Measurements from ENCODE around the gene LHX4.
A peak's percentile ranks its signal among the peaks of the same experiment; 100 is the strongest.

LHX4 gene

DNA sequence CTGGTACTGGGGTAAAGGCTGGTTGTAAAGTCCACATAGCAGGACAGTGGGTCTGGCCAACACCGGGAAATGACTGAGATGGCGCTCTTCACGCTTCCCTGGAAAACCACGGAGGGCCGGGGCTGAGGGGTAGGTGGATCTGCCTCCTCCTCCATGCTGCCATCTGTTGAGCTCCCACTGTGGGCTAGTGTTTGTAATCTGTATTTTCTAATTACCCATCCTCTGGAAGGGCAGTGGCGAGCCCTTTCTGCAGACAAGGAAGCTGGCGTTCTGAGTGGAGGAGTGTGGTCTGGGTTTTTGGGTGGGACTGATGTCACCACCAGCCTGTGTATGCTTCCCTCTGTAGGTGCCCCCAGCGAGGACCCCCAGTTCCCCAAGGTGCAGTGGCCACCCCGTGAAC, 34.1 kb upstream of the LHX4 start:
- ChIA-PET CTCF (no interaction called here), POLR2A (ENCODE audit: low non-redundant PET) (no interaction called here)
- TF ChIP-seq, protein P1, sequence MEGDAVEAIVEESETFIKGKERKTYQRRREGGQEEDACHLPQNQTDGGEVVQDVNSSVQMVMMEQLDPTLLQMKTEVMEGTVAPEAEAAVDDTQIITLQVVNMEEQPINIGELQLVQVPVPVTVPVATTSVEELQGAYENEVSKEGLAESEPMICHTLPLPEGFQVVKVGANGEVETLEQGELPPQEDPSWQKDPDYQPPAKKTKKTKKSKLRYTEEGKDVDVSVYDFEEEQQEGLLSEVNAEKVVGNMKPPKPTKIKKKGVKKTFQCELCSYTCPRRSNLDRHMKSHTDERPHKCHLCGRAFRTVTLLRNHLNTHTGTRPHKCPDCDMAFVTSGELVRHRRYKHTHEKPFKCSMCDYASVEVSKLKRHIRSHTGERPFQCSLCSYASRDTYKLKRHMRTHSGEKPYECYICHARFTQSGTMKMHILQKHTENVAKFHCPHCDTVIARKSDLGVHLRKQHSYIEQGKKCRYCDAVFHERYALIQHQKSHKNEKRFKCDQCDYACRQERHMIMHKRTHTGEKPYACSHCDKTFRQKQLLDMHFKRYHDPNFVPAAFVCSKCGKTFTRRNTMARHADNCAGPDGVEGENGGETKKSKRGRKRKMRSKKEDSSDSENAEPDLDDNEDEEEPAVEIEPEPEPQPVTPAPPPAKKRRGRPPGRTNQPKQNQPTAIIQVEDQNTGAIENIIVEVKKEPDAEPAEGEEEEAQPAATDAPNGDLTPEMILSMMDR (conservative IDR thresholded peaks at IDR 0.05; ENCODE audit: low read depth), result no peak
- H3K27ac ChIP-seq, result no peak overlapping the region
- no peak for DNase-seq (ENCODE audit: low spot score)

DNA sequence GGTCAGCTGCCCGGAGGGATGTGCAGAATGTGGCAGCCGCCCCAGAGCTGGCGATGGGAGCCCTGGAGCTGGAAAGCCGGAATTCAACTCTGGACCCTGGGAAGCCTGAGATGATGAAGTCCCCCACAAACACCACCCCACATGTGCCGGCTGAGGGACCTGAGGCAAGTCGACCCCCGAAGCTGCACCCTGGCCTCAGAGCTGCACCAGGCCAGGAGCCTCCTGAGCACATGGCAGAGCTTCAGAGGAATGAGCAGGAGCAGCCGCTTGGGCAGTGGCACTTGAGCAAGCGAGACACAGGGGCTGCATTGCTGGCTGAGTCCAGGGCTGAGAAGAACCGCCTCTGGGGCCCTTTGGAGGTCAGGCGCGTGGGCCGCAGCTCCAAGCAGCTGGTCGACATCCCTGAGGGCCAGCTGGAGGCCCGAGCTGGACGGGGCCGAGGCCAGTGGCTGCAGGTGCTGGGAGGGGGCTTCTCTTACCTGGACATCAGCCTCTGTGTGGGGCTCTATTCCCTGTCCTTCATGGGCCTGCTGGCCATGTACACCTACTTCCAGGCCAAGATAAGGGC, 33.5 kb upstream of the LHX4 start:
- no peak overlapping the region for H3K27ac ChIP-seq
- no peak for DNase-seq (ENCODE audit: low spot score)
- ChIA-PET POLR2A (ENCODE audit: low non-redundant PET) (no interaction called here), CTCF (interaction anchor here (2.6 kb wide), 1 partner anchor 8 kb away, joined by 11 read pairs; no protein-coding TSS in a partner anchor)
- TF ChIP-seq, protein P1 (conservative IDR thresholded peaks at IDR 0.05; ENCODE audit: low read depth), result no peak

DNA sequence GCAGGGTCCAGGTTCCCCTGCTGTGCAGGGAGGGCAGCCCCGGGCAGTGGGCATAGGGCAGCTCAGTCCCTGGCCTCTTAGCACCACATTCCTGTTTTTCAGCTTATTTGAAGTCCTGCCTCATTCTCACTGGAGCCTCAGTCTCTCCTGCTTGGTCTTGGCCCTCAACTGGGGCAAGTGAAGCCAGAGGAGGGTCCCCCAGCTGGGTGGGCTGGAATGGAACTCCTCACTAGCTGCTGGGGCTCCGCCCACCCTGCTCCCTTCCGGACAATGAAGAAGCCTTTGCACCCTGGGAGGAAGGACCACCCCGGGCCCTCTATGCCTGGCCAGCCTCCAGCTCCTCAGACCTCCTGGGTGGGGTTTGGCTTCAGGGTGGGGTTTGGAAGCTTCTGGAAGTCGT, 32.8 kb upstream of the LHX4 start:
- DNase-seq (ENCODE audit: low spot score), result no peak
- no peak overlapping the region for H3K27ac ChIP-seq
- TF ChIP-seq, protein P1 (conservative IDR thresholded peaks at IDR 0.05; ENCODE audit: low read depth), result no peak
- ChIA-PET POLR2A (ENCODE audit: low non-redundant PET) (no interaction called here), CTCF (interaction anchor here (2.6 kb wide), 1 partner anchor 9 kb away, joined by 11 read pairs; no protein-coding TSS in a partner anchor)

DNA sequence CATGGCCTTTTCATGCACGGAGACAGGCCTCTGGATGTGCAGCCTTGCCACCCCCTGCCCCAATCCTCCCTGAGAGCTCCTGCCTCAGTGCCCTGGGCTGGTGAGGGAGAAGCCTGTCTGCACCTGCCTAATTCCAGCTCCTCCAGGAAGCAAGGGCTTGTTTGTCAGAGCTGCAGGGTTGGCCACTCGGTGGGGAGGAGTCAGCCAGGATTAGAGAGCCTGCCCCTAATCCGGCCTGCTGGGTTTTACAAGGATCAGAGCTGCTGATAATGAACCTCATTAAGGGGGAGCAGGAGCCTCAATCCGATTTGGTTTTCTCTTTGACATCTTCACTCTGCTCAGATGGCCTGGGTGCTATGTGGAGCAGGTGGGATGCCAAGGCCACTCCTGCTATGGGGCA, 31.9 kb upstream of the LHX4 start:
- ChIA-PET POLR2A (ENCODE audit: low non-redundant PET) (no interaction called here), CTCF (interaction anchor here (0.6 to 2.6 kb wide), 2 partner anchors 10 to 17 kb away, joined by 3 to 11 read pairs; no protein-coding TSS in a partner anchor)
- no peak overlapping the region for H3K27ac ChIP-seq
- DNase-seq (ENCODE audit: low spot score), result peak; percentile 34
- TF ChIP-seq, protein P1 (conservative IDR thresholded peaks at IDR 0.05; ENCODE audit: low read depth), result no peak

DNA sequence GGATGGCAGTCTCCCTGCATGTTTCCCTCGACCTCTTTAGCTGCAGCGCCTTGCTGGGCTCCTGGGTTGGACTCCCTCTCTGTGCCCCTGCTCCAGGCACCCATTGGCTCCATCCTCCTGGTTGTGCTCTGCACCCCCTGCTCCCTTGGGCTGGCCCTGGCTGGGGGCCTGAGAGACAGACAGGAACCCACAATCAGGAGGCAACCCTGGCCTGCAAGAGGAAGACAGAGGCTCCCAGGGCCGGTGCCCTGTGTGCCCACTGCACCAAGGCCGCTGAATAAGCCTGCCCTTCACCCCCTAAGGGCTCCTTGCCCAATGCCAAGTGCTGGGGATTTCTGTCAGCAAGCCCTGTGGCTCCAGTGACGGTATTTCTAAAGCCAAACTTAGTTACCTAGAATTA, 31.5 kb upstream of the LHX4 start:
- no peak overlapping the region for H3K27ac ChIP-seq
- TF ChIP-seq, protein P1 (conservative IDR thresholded peaks at IDR 0.05; ENCODE audit: low read depth), result no peak
- CTCF ChIA-PET, result interaction anchor here (0.6 to 2.6 kb wide), 2 partner anchors 11 to 17 kb away, joined by 3 to 11 read pairs; no protein-coding TSS in a partner anchor
- DNase-seq (ENCODE audit: low spot score), result no peak
- POLR2A ChIA-PET (ENCODE audit: low non-redundant PET), result no interaction called here

DNA sequence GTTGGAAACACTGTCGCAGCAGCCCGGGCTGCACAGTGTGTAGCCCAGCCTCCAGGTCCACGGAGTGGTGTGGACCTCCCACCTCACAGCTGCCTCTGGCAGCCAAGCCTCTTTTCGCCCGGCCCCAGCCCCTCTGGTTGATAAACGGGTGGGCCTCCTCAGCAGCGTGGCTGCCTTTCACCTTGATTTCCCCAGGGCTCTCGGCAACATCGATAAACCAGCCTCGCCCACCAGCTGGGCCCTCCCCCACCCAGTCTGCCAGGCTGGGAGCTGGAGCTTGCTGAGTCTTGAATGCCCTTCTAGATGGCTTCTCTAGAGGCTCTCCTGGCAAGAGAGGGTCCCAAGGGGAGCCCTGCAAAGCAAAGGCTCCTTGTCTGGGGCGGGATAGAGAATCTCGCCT, 31.0 kb upstream of the LHX4 start:
- CTCF ChIA-PET, result interaction anchor here (0.6 to 2.6 kb wide), 3 partner anchors 11 to 870 kb away, joined by 3 to 11 read pairs (median 5); no protein-coding TSS in a partner anchor
- H3K27ac ChIP-seq, result no peak overlapping the region
- TF ChIP-seq, protein P1 (conservative IDR thresholded peaks at IDR 0.05; ENCODE audit: low read depth), result no peak
- no peak for DNase-seq (ENCODE audit: low spot score)
- POLR2A ChIA-PET (ENCODE audit: low non-redundant PET), result no interaction called here

All from RWPE1 (cell line).